ENCODE measurements around the gene AOC3.
"Not testable (repeated sequence)": the region's sequence is repeated elsewhere in the genome, so short reads cannot be mapped to it uniquely, and the experiment has no call there.

AOC3 gene

DNA sequence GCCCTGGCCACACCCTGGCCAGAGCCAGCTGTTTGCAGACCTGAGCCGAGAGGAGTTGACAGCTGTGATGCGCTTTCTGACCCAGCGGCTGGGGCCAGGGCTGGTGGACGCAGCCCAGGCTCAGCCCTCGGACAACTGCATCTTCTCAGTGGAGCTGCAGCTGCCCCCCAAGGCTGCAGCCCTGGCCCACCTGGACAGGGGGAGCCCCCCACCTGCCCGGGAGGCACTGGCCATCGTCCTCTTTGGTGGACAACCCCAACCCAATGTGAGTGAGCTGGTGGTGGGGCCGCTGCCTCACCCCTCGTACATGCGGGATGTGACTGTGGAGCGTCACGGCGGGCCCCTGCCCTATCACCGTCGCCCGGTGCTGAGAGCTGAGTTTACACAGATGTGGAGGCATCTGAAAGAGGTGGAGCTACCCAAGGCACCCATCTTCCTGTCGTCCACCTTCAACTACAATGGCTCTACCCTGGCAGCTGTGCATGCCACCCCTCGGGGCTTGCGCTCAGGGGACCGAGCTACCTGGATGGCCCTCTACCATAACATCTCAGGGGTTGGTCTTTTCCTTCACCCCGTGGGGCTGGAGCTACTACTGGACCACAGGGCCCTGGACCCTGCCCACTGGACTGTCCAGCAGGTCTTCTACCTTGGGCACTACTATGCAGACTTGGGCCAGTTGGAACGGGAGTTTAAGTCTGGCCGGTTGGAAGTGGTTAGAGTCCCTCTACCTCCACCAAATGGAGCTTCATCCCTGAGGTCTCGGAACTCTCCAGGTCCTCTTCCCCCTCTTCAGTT lies 6.0 kb upstream of the AOC3 start:
- Histone ChIP-seq H3K27ac (ENCODE audit: low read length) (no peak overlapping the region), H3K4me1 (ENCODE audit: control insufficient read depth, insufficient read depth, low read length) (no peaks in the 10 kb centered on the region), H3K36me3 (ENCODE audit: control insufficient read depth, insufficient read depth, low read length) (peaks cover 42% of the 10 kb centered on the region), H3K9me3 (ENCODE audit: control insufficient read depth, insufficient read depth, low read length) (no peaks in the 10 kb centered on the region), H3K27me3 (ENCODE audit: control insufficient read depth, insufficient read depth, low read length) (no peaks in the 10 kb centered on the region), H3K4me3 (ENCODE audit: low read length) (no peak overlapping the region)
- DNase-seq (ENCODE audit: low read depth, low spot score): no peak
- WGBS (ENCODE audit: insufficient coverage, insufficient read length): no CpG with 5 or more reads among the region's 24 CpGs

- no CpG with 5 or more reads among the region's 12 CpGs for WGBS (ENCODE audit: insufficient coverage, insufficient read length)
- H3K36me3 ChIP-seq (ENCODE audit: control insufficient read depth, insufficient read depth, low read length): peaks cover 42% of the 10 kb centered on the region
- H3K27me3 ChIP-seq (ENCODE audit: control insufficient read depth, insufficient read depth, low read length): no peaks in the 10 kb centered on the region
- H3K4me1 ChIP-seq (ENCODE audit: control insufficient read depth, insufficient read depth, low read length): no peaks in the 10 kb centered on the region
- H3K9me3 ChIP-seq (ENCODE audit: control insufficient read depth, insufficient read depth, low read length): no peaks in the 10 kb centered on the region
- no peak overlapping the region for H3K27ac ChIP-seq (ENCODE audit: low read length)
- no peak overlapping the region for H3K4me3 ChIP-seq (ENCODE audit: low read length)
- no peak for DNase-seq (ENCODE audit: low read depth, low spot score)
Measured at GRCh38 chr17:42845556-42845917, 5.5 kb upstream of the AOC3 start.

DNA sequence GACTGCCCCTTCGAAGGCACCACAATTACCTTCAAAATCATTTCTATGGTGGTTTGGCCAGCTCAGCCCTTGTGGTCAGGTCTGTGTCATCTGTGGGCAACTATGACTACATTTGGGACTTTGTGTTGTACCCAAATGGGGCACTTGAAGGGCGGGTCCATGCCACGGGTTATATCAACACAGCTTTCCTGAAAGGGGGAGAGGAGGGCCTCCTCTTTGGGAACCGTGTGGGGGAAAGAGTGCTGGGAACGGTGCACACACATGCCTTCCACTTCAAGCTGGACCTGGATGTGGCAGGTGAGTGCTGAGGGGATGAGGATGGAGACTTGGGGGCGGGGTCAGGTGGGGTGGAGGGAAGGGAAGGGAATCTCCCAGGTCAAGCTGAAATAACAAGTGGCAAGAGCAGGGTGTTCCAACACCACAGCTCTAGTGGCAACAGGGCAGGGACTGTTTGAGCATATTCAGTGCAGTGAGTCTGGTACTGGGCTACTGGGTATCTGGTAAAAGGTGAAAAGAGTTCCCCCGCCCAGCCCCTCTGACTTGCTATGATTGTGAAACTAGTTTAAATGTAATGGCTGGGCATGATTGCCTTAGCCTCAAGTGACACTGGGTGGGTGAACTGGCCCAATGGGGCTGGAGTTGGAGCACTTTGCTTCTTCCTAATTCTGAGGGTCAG lies 4.9 kb upstream of the AOC3 start:
- no peak overlapping the region for H3K27ac ChIP-seq (ENCODE audit: low read length)
- H3K36me3 ChIP-seq (ENCODE audit: control insufficient read depth, insufficient read depth, low read length): peaks cover 42% of the 10 kb centered on the region
- no peaks in the 10 kb centered on the region for H3K4me1 ChIP-seq (ENCODE audit: control insufficient read depth, insufficient read depth, low read length)
- DNase-seq (ENCODE audit: low read depth, low spot score): no peak
- WGBS (ENCODE audit: insufficient coverage, insufficient read length): no CpG with 5 or more reads among the region's 7 CpGs
- no peaks in the 10 kb centered on the region for H3K9me3 ChIP-seq (ENCODE audit: control insufficient read depth, insufficient read depth, low read length)
- H3K4me3 ChIP-seq (ENCODE audit: low read length): no peak overlapping the region
- H3K27me3 ChIP-seq (ENCODE audit: control insufficient read depth, insufficient read depth, low read length): no peaks in the 10 kb centered on the region

DNA sequence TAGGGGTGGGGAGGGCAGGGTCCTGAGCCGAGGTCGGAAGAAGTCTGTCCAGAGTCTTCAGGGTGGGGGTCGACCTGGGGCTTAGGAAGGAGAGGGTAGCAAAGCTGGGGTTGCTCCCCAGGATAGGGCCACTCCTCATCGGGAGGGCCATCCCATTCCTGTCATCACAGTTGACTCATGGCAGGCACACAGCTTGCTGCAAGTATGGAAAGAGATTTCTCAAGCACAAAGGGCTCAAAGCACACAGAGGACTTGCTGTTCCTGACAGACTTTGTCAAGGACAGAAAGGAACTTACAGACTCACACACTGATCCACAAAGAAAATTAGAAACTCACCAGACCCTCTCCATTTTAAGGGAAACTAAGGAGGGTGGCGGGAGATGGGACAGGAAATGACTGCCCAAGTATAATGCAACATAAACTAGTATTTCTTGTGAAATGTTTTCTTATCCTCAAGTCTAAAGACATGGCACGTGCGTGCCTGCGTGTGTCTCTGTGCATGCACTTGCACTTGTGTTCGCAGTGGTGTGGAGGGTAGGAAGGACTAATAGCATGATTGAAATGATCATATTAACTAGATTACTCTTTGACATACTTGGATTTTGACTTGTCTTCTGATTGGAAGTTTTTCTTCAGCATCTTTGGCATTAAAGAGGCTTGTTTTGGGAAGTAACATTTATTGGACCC lies 4.3 kb upstream of the AOC3 start:
- no peaks in the 10 kb centered on the region for H3K4me1 ChIP-seq (ENCODE audit: control insufficient read depth, insufficient read depth, low read length)
- DNase-seq (ENCODE audit: low read depth, low spot score): no peak
- H3K27ac ChIP-seq (ENCODE audit: low read length): no peak overlapping the region
- H3K27me3 ChIP-seq (ENCODE audit: control insufficient read depth, insufficient read depth, low read length): no peaks in the 10 kb centered on the region
- WGBS (ENCODE audit: insufficient coverage, insufficient read length): no CpG with 5 or more reads among the region's 9 CpGs
- no peak overlapping the region for H3K4me3 ChIP-seq (ENCODE audit: low read length)
- peaks cover 36% of the 10 kb centered on the region for H3K36me3 ChIP-seq (ENCODE audit: control insufficient read depth, insufficient read depth, low read length)
- no peaks in the 10 kb centered on the region for H3K9me3 ChIP-seq (ENCODE audit: control insufficient read depth, insufficient read depth, low read length)

- Histone ChIP-seq H3K27ac (ENCODE audit: low read length) (no peak overlapping the region), H3K9me3 (ENCODE audit: control insufficient read depth, insufficient read depth, low read length) (no peaks in the 10 kb centered on the region), H3K36me3 (ENCODE audit: control insufficient read depth, insufficient read depth, low read length) (peaks cover 26% of the 10 kb centered on the region), H3K4me3 (ENCODE audit: low read length) (no peak overlapping the region), H3K4me1 (ENCODE audit: control insufficient read depth, insufficient read depth, low read length) (no peaks in the 10 kb centered on the region), H3K27me3 (ENCODE audit: control insufficient read depth, insufficient read depth, low read length) (no peaks in the 10 kb centered on the region)
- WGBS (ENCODE audit: insufficient coverage, insufficient read length): no CpG with 5 or more reads among the region's 3 CpGs
- DNase-seq (ENCODE audit: low read depth, low spot score): no peak
Measured at GRCh38 chr17:42848093-42848492, 2.9 kb upstream of the AOC3 start.

GRCh38 chr17:42849031-42849430 lies 2.0 kb upstream of the AOC3 start:
- Histone ChIP-seq H3K27me3 (ENCODE audit: control insufficient read depth, insufficient read depth, low read length) (no peaks in the 10 kb centered on the region), H3K36me3 (ENCODE audit: control insufficient read depth, insufficient read depth, low read length) (peaks cover 20% of the 10 kb centered on the region)
- no CpG with 5 or more reads among the region's 9 CpGs for WGBS (ENCODE audit: insufficient coverage, insufficient read length)

DNA sequence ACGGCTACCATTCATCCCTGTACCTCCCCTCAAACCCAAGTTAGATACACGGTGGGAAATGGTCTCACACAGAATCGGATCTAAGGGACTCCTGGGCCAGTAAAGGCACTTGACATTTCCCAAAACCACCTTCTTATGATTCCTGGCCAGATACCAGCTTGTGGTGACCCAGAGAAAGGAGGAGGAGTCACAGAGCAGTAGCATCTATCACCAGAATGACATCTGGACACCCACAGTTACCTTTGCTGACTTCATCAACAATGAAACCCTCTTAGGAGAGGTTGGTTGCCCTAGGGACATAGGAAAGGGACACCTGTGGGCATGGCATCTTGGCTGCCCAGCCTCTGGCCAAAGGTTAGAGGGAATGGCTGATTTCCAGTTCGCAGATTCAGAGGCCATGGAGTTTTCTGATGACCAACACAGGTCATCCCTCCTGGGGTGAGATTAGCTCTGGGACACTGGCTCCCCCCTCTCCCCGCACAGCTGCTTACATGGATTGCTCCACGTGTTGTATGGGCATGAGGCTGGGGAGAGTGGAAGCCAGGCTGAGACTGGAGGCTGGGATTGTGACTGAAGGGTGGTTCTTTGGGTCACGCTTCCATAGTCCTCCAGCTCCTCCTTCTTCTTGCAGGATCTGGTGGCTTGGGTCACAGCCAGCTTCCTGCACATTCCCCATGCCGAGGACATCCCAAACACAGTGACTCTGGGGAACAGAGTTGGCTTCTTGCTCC lies 1.4 kb upstream of the AOC3 start:
- Histone ChIP-seq H3K27ac (ENCODE audit: low read length) (no peak overlapping the region), H3K9me3 (ENCODE audit: control insufficient read depth, insufficient read depth, low read length) (no peaks in the 10 kb centered on the region), H3K27me3 (ENCODE audit: control insufficient read depth, insufficient read depth, low read length) (no peaks in the 10 kb centered on the region), H3K4me3 (ENCODE audit: low read length) (no peak overlapping the region), H3K4me1 (ENCODE audit: control insufficient read depth, insufficient read depth, low read length) (no peaks in the 10 kb centered on the region), H3K36me3 (ENCODE audit: control insufficient read depth, insufficient read depth, low read length) (peaks cover 15% of the 10 kb centered on the region)
- no CpG with 5 or more reads among the region's 8 CpGs for WGBS (ENCODE audit: insufficient coverage, insufficient read length)
- no peak for DNase-seq (ENCODE audit: low read depth, low spot score)

More at GRCh38 chr17:42849031-42849430, 2.0 kb upstream of the AOC3 start:
- Histone ChIP-seq H3K9me3 (ENCODE audit: control insufficient read depth, insufficient read depth, low read length) (no peaks in the 10 kb centered on the region), H3K4me1 (ENCODE audit: control insufficient read depth, insufficient read depth, low read length) (no peaks in the 10 kb centered on the region), H3K4me3 (ENCODE audit: low read length) (no peak overlapping the region), H3K27ac (ENCODE audit: low read length) (no peak overlapping the region)
- no peak for DNase-seq (ENCODE audit: low read depth, low spot score)

- H3K36me3 ChIP-seq (ENCODE audit: control insufficient read depth, insufficient read depth, low read length); DNase-seq (ENCODE audit: low read depth, low spot score); H3K9me3 ChIP-seq (ENCODE audit: control insufficient read depth, insufficient read depth, low read length); H3K4me3 ChIP-seq (ENCODE audit: low read length); H3K27me3 ChIP-seq (ENCODE audit: control insufficient read depth, insufficient read depth, low read length); H3K4me1 ChIP-seq (ENCODE audit: control insufficient read depth, insufficient read depth, low read length); H3K27ac ChIP-seq (ENCODE audit: low read length): not testable (repeated sequence)
- WGBS (ENCODE audit: insufficient coverage, insufficient read length): no CpG with 5 or more reads among the region's 28 CpGs
Measured at GRCh38 chr17:42851371-42852240, 607 bp downstream of the AOC3 start.

DNA sequence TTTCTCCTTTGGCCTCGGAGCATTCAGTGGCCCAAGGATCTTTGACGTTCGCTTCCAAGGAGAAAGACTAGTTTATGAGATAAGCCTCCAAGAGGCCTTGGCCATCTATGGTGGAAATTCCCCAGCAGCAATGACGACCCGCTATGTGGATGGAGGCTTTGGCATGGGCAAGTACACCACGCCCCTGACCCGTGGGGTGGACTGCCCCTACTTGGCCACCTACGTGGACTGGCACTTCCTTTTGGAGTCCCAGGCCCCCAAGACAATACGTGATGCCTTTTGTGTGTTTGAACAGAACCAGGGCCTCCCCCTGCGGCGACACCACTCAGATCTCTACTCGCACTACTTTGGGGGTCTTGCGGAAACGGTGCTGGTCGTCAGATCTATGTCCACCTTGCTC lies 1.4 kb downstream of the AOC3 start:
- H3K4me1 ChIP-seq (ENCODE audit: control insufficient read depth, insufficient read depth, low read length): no peaks in the 10 kb centered on the region
- DNase-seq (ENCODE audit: low read depth, low spot score): no peak
- WGBS (ENCODE audit: insufficient coverage, insufficient read length): no CpG with 5 or more reads among the region's 15 CpGs

More for the DNA sequence above, 1.4 kb downstream of the AOC3 start:
- Histone ChIP-seq H3K9me3 (ENCODE audit: control insufficient read depth, insufficient read depth, low read length) (no peaks in the 10 kb centered on the region), H3K4me3 (ENCODE audit: low read length) (no peak overlapping the region), H3K27me3 (ENCODE audit: control insufficient read depth, insufficient read depth, low read length) (no peaks in the 10 kb centered on the region), H3K36me3 (ENCODE audit: control insufficient read depth, insufficient read depth, low read length) (no peaks in the 10 kb centered on the region), H3K27ac (ENCODE audit: low read length) (no peak overlapping the region)
